Activated B cell treated with CpG ODN at 0.5 μM for 24 hours (primary cell): Measurements from ENCODE around the gene IL22. TPM values are rescaled to one million over a fixed set of nuclear protein-coding genes. Genes with fewer than 3 reads are reported as not detected.

Experiments used
- ATAC-seq: fragments of 200-7000 bp; cut with Tn5 transposase; one replicate; pipeline ENCODE4 v1.10.0; 2021; ENCODE audit warnings: low read depth, mild to moderate bottlenecking, moderate library complexity
- CTCF ChIA-PET: fragments of 350-600 bp; sonication (Branson Sonifier 250); formaldehyde crosslinking; loops from one replicate; lab custom pipeline; 2021; ENCODE audit warnings: antibody characterized with exemption; lab: Charles Lee
- POLR2A ChIA-PET: fragments of 350-600 bp; sonication (Branson Sonifier 250); formaldehyde crosslinking; loops from one replicate; lab custom pipeline; 2021; ENCODE audit warnings: antibody characterized with exemption; lab: Charles Lee
- DNase-seq: peaks from one replicate; pipeline ENCODE4 v3.0.0; 2022
- H3K27ac Mint-ChIP-seq: one replicate; pipeline ENCODE4 v1.8.0; 2020; ENCODE audit warnings: mixed read lengths
- H3K27me3 Mint-ChIP-seq: one replicate; pipeline ENCODE4 v1.8.0; 2021; ENCODE audit warnings: mixed read lengths
- H3K36me3 Mint-ChIP-seq: one replicate; pipeline ENCODE4 v1.8.0; 2021; ENCODE audit warnings: low read depth, mixed read lengths
- H3K4me1 Mint-ChIP-seq: one replicate; pipeline ENCODE4 v1.8.0; 2021; ENCODE audit warnings: mixed read lengths
- H3K4me3 Mint-ChIP-seq: one replicate; pipeline ENCODE4 v1.8.0; 2020; ENCODE audit warnings: mild to moderate bottlenecking, mixed read lengths
- H3K9me3 Mint-ChIP-seq: one replicate; pipeline ENCODE4 v1.8.0; 2020; ENCODE audit warnings: mixed read lengths
- CTCF ChIP-seq: fragments of 200-600 bp; IDR thresholded peaks from one replicate; pipeline ENCODE4 v1.8.0; 2022; ENCODE audit warnings: antibody characterized with exemption, mild to moderate bottlenecking
- intact Hi-C: fragments of 100-400 bp; cut with micrococcal nuclease; formaldehyde crosslinking; loops from one replicate; pipeline ENCODE4 v1.15.1; 2024
- total RNA-seq: library from RNA; stranded (reverse); gene quantifications from 2 replicates; pipeline ENCODE4 v1.2.3, GENCODE V29; 2022

IL22 gene
- total RNA-seq, 1 donor from 2014 or later = not detected

- intact Hi-C loops = no loop called here
- Mint-ChIP-seq H3K4me3 (no peak overlapping the region), H3K4me1 (no peaks in the 10 kb centered on the region), H3K9me3 (no peaks in the 10 kb centered on the region), H3K27ac (no peak overlapping the region), H3K36me3 (no peaks in the 10 kb centered on the region), H3K27me3 (no peaks in the 10 kb centered on the region)
- no peak for TF ChIP-seq CTCF
- ChIA-PET POLR2A (no interaction called here), CTCF (no interaction called here)
- no peak for DNase-seq
- no peak for ATAC-seq
Measured at GRCh38 chr12:68271346-68271745, 17.9 kb upstream of the IL22 start.

GRCh38 chr12:68270358-68270757 lies 17.0 kb upstream of the IL22 start:
- CTCF ChIA-PET = no interaction called here
- Mint-ChIP-seq H3K36me3 (no peaks in the 10 kb centered on the region), H3K9me3 (no peaks in the 10 kb centered on the region), H3K4me3 (no peak overlapping the region), H3K27ac (no peak overlapping the region), H3K27me3 (no peaks in the 10 kb centered on the region), H3K4me1 (no peaks in the 10 kb centered on the region)
- no peak for TF ChIP-seq CTCF
- intact Hi-C loops = no loop called here
- DNase-seq (no peak), ATAC-seq (no peak)
- POLR2A ChIA-PET = no interaction called here

- no peak for TF ChIP-seq CTCF
- POLR2A ChIA-PET = no interaction called here
- no peak overlapping the region for H3K27ac Mint-ChIP-seq
- intact Hi-C loops = no loop called here
- CTCF ChIA-PET = no interaction called here
- H3K4me3 Mint-ChIP-seq = no peak overlapping the region
- no peak for DNase-seq
- H3K4me1 Mint-ChIP-seq = no peaks in the 10 kb centered on the region
- H3K36me3 Mint-ChIP-seq = no peaks in the 10 kb centered on the region
- H3K27me3 Mint-ChIP-seq = no peaks in the 10 kb centered on the region
- no peak for ATAC-seq
- no peaks in the 10 kb centered on the region for H3K9me3 Mint-ChIP-seq
Measured at GRCh38 chr12:68269779-68270178, 16.4 kb upstream of the IL22 start.

GRCh38 chr12:68268967-68269366 lies 15.6 kb upstream of the IL22 start:
- DNase-seq (no peak), ATAC-seq (no peak)
- no peaks in the 10 kb centered on the region for H3K36me3 Mint-ChIP-seq
- ChIA-PET CTCF (no interaction called here), POLR2A (no interaction called here)
- TF ChIP-seq CTCF = no peak
- H3K9me3 Mint-ChIP-seq = no peaks in the 10 kb centered on the region
- no peak overlapping the region for H3K4me3 Mint-ChIP-seq
- intact Hi-C loops = no loop called here
- H3K27me3 Mint-ChIP-seq = peaks cover 5% of the 10 kb centered on the region
- no peaks in the 10 kb centered on the region for H3K4me1 Mint-ChIP-seq
- H3K27ac Mint-ChIP-seq = no peak overlapping the region

GRCh38 chr12:68267892-68268396 lies 14.5 kb upstream of the IL22 start:
- POLR2A ChIA-PET = no interaction called here
- H3K36me3 Mint-ChIP-seq = no peaks in the 10 kb centered on the region
- no peaks in the 10 kb centered on the region for H3K9me3 Mint-ChIP-seq
- peaks cover 5% of the 10 kb centered on the region for H3K27me3 Mint-ChIP-seq
- H3K4me3 Mint-ChIP-seq = no peak overlapping the region
- intact Hi-C loops = no loop called here
- CTCF ChIA-PET = no interaction called here
- no peak for ATAC-seq
- H3K4me1 Mint-ChIP-seq = no peaks in the 10 kb centered on the region
- H3K27ac Mint-ChIP-seq = no peak overlapping the region
- TF ChIP-seq CTCF = no peak
- no peak for DNase-seq
